HepG2 (cell line): ENCODE measurements around the gene DCAF16.

ENCODE experiments used
- CEBPB ChIP-seq: IDR thresholded peaks from 2 replicates; pipeline ENCODE4 v1.6.1; 2011; ENCODE audit warnings: low read depth, low read length, improper control_type of control experiment, borderline replicate concordance
- CTCF ChIP-seq: sonication (generic); formaldehyde crosslinking; IDR thresholded peaks from 2 replicates; pipeline ENCODE4 v1.5.0; 2020; ENCODE audit warnings: mild to moderate bottlenecking, missing genetic modification reagents, moderate library complexity
- HMG20A ChIP-seq: IDR thresholded peaks from 2 replicates; pipeline ENCODE4 v1.6.1; 2016; ENCODE audit warnings: borderline replicate concordance
- KLF11 ChIP-seq: IDR thresholded peaks from 2 replicates; pipeline ENCODE4 v1.6.1; 2016; ENCODE audit warnings: missing compliant biosample characterization
- POGZ ChIP-seq: sonication (generic); formaldehyde crosslinking; IDR thresholded peaks from 2 replicates; pipeline ENCODE4 v1.4.0; 2020; ENCODE audit warnings: mild to moderate bottlenecking, missing genetic modification reagents
- POLR2AphosphoS5 ChIP-seq: IDR thresholded peaks from 2 replicates; pipeline ENCODE4 v1.6.1; 2012; ENCODE audit warnings: low read depth, low read length
- REST ChIP-seq, 2 experiments: IDR thresholded peaks; 2 replicates each; pipeline ENCODE4 v1.6.1; 2011 to 2012; ENCODE audit warnings: low read length in 2 of 2, borderline replicate concordance in 1 of 2, low read depth in 1 of 2, mild to moderate bottlenecking in 1 of 2, moderate library complexity in 1 of 2
- TARDBP ChIP-seq: sonication (generic); formaldehyde crosslinking; IDR thresholded peaks from 2 replicates; pipeline ENCODE4 v1.8.0; 2022; ENCODE audit warnings: mild to moderate bottlenecking, missing genetic modification reagents
- ZNF121 ChIP-seq: sonication (generic); formaldehyde crosslinking; IDR thresholded peaks from 2 replicates; pipeline ENCODE4 v1.5.0; 2020; ENCODE audit warnings: mild to moderate bottlenecking, missing genetic modification reagents
- ZNF124 ChIP-seq: sonication (generic); formaldehyde crosslinking; IDR thresholded peaks from 2 replicates; pipeline ENCODE4 v1.4.0; 2020; ENCODE audit warnings: missing genetic modification reagents
- ZNF432 ChIP-seq: sonication (generic); formaldehyde crosslinking; IDR thresholded peaks from 2 replicates; pipeline ENCODE4 v1.5.0; 2020; ENCODE audit warnings: missing genetic modification reagents, mild to moderate bottlenecking, borderline replicate concordance
- ZNF724P ChIP-seq: sonication (generic); formaldehyde crosslinking; IDR thresholded peaks from 2 replicates; pipeline ENCODE4 v1.8.0; 2022; ENCODE audit warnings: missing genetic modification reagents, borderline replicate concordance
- ZSCAN20 ChIP-seq: sonication (generic); formaldehyde crosslinking; IDR thresholded peaks from 2 replicates; pipeline ENCODE4 v1.4.0; 2020; ENCODE audit warnings: missing genetic modification reagents, mild to moderate bottlenecking, borderline replicate concordance
- ZSCAN30 ChIP-seq: sonication (generic); formaldehyde crosslinking; IDR thresholded peaks from 2 replicates; pipeline ENCODE4 v1.5.0; 2020; ENCODE audit warnings: mild to moderate bottlenecking, missing genetic modification reagents

- TF ChIP-seq ZNF121 (CRISPR knock-in tag) (no peak), CTCF (CRISPR knock-in tag) (no peak), KLF11 (CRISPR knock-in tag) (no peak), ZNF124 (no peak), CEBPB (no peak), ZNF432 (no peak), HMG20A (no peak), TARDBP (CRISPR knock-in tag) (no peak), REST (IDR thresholded peaks at IDR 0.05; ENCODE audit: borderline replicate concordance in 1 of 2, low read depth in 1 of 2, low read length in 2 of 2) (no peak), ZSCAN30 (no peak), ZNF724P (no peak), ZSCAN20 (no peak), POLR2AphosphoS5 (no peak), POGZ (no peak)
These were observed 47.1 kb downstream of the DCAF16 start for GRCh38 chr4:17763416-17763815.
